Skeletal muscle tissue (tissue), 4 donors: Measurements from ENCODE around the gene TMEM132E. TPM values are rescaled to one million over a fixed set of nuclear protein-coding genes. Genes with fewer than 3 reads are reported as not detected.

Experiments
- H3K27ac ChIP-seq: one replicate; pipeline ENCODE4 v1.7.0; 2013; ENCODE audit warnings: mild to moderate bottlenecking, low read depth, low read length, inconsistent platforms
- H3K27me3 ChIP-seq, 3 donors: one replicate each; pipeline ENCODE4 v1.7.0; 2013; ENCODE audit warnings: low read length in 3 of 3; ENCODE audit not compliant: control insufficient read depth in 3 of 3, insufficient read depth in 3 of 3
- H3K36me3 ChIP-seq, 3 donors: one replicate each; pipeline ENCODE4 v1.7.0; 2013; ENCODE audit warnings: low read length in 3 of 3; ENCODE audit not compliant: control insufficient read depth in 3 of 3, insufficient read depth in 3 of 3
- H3K4me1 ChIP-seq, 3 donors: one replicate each; pipeline ENCODE4 v1.7.0; 2013; ENCODE audit warnings: low read length in 3 of 3, mild to moderate bottlenecking in 3 of 3; ENCODE audit not compliant: control insufficient read depth in 3 of 3, insufficient read depth in 3 of 3
- H3K4me3 ChIP-seq, 3 donors: one replicate each; pipeline ENCODE4 v1.7.0; 2013; ENCODE audit warnings: low read length in 3 of 3
- H3K9ac ChIP-seq, 3 donors: one replicate each; pipeline ENCODE4 v1.7.0; 2013; ENCODE audit warnings: low read length in 3 of 3, mild to moderate bottlenecking in 3 of 3, moderate library complexity in 2 of 3, low read depth in 1 of 3
- H3K9me3 ChIP-seq, 3 donors: one replicate each; pipeline ENCODE4 v1.7.0; 2013; ENCODE audit warnings: low read length in 3 of 3; ENCODE audit not compliant: control insufficient read depth in 3 of 3
- total RNA-seq: library from RNA; depleted of rRNA; stranded (reverse); fragments of >200 nt; gene quantifications from one replicate; pipeline ENCODE4 v1.2.3, GENCODE V29; 2014
- donor health status: Osteomylitis.

TMEM132E gene
- total RNA-seq, 1 donor from 2014 or later = 0.52 TPM

DNA sequence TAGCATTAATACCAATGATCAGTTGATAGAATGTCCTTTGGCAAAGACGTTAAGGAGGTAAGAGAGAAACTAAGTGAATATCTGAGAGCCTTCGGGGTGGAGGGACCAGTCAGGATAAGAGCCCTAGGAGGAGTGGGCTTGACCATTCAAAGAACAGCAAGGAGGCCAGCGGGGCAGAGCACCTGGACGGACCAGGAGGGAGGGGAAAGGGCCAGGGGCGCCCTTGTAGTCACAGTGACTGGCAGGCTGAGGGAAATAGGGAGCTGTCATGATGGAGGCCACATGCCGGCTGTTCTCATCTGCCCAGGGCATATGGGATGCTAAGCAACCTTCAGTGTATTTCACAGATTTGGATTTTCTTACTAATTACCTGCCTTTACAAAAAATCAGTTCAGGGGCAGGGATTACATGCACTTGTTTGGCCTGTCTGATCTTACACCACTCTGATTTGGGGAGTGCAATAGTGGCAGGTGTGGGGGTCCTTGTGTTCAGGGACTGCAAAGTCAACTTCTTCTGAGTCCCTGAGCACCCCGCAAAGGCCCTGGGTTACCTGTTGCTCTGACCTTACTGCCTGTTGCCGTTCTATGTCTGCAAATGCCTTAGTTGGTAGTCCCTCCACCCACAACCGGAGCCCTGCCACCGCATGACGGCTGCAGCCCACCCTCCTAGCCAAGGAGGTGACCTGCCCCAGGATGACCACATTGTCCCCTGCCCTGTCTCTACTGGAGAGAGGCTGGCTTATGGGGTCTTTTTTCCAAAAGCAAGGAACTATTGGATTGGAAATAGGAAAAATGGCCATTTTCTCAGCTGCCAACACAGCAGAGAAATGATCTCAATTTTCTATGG lies 10.0 kb downstream of the TMEM132E start:
- no peak overlapping the region for H3K4me3 ChIP-seq
- H3K9me3 ChIP-seq = no peaks in the 10 kb centered on the region
- no peak overlapping the region for H3K9ac ChIP-seq
- no peaks in the 10 kb centered on the region for H3K4me1 ChIP-seq
- no peaks in the 10 kb centered on the region for H3K36me3 ChIP-seq
- H3K27ac ChIP-seq = no peak overlapping the region
- peaks cover 45 to 70% (median 52%) of the 10 kb centered on the region in 3 donors for H3K27me3 ChIP-seq

- Histone ChIP-seq H3K4me3 (no peak overlapping the region), H3K9ac (no peak overlapping the region), H3K27ac (no peak overlapping the region), H3K36me3 (no peaks in the 10 kb centered on the region), H3K27me3 (peaks cover 31 to 67% (median 47%) of the 10 kb centered on the region in 3 donors), H3K9me3 (no peaks in the 10 kb centered on the region), H3K4me1 (no peaks in the 10 kb centered on the region)
These were observed 12.6 kb downstream of the TMEM132E start for GRCh38 chr17:34592002-34592401.

DNA sequence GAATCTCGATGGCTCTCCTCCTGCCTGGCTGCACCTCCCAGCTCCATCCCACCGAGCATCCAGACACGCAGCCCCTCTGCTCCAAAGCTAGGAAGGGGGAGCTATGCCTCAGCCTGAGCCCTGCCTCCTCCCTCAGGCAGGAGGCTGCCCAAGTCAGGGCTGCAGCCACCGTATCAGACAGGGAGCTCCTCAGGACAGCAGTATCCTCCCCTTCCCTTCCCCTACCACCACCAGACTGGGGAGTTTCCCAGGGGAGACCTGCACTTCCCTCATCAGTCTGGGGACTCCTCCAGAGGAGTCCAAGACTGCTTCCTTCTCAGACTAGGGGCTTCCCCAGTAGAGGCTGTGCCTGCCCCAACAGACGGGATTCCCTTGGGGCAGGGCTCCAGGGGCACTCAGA lies 17.5 kb downstream of the TMEM132E start:
- H3K27ac ChIP-seq = no peak overlapping the region
- no peak overlapping the region for H3K4me3 ChIP-seq
- H3K27me3 ChIP-seq = peaks cover 12 to 42% (median 31%) of the 10 kb centered on the region in 3 donors
- H3K36me3 ChIP-seq = no peaks in the 10 kb centered on the region
- no peaks in the 10 kb centered on the region for H3K9me3 ChIP-seq
- H3K4me1 ChIP-seq = no peaks in the 10 kb centered on the region
- H3K9ac ChIP-seq = no peak overlapping the region

DNA sequence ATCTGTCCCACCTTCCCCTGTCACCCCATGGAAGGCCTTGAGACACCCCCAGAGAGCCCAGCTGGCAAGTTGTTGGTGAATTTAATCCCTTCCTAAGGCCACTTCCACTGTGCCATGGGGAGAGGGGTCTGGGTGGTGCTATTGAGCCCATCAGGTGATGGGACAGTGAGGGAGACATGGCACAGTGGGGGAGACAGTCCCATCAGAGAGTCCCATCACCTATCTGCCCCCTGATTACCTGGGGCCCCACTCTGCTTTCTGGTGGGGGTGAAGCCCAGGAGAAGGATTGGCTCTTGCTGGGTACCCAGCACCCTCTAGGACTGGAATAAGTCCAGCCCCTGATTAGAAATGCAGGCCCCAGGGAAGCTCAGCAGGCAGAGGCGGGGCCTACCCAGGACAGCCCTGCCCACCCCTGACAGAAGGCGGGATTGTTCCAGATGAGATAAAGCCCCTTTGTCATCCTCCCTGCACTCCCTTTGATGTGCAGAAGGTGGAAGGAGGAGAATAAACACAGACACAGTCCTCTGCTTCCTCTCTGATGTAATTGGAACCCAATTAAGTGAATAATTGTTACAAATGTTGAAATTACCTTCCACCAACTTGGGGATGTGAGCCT lies 18.9 kb downstream of the TMEM132E start:
- peaks cover 11 to 34% (median 26%) of the 10 kb centered on the region in 3 donors for H3K27me3 ChIP-seq
- no peaks in the 10 kb centered on the region for H3K4me1 ChIP-seq
- H3K9me3 ChIP-seq = no peaks in the 10 kb centered on the region
- H3K27ac ChIP-seq = no peak overlapping the region
- no peak overlapping the region for H3K4me3 ChIP-seq
- no peak overlapping the region for H3K9ac ChIP-seq
- H3K36me3 ChIP-seq = no peaks in the 10 kb centered on the region

GRCh38 chr17:34601416-34601815 lies 22.0 kb downstream of the TMEM132E start:
- Histone ChIP-seq H3K36me3 (no peaks in the 10 kb centered on the region), H3K4me3 (no peak overlapping the region), H3K27me3 (peaks cover 0 to 22% (median 20%) of the 10 kb centered on the region in 3 donors), H3K9me3 (no peaks in the 10 kb centered on the region), H3K4me1 (no peaks in the 10 kb centered on the region), H3K9ac (no peak overlapping the region), H3K27ac (no peak overlapping the region)

DNA sequence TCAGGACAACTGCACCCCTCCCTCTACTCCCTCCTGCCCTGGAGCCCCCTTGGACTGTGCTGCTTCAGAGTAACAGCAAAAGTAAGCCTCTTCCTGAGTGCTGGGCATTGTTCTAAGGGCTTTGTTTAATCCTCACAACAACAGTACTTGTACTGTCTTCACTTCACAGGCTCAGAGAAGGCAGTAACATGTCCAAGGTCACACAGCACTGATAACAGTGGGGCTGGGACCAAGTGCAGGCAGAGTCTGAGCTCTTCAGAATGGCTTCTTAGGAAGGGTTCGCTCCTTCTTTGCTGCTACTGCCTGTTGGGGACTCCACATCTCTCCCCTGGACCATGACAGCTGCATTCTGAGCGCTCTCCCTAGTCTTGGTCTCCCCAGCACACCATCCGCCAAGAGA lies 24.6 kb downstream of the TMEM132E start:
- Histone ChIP-seq H3K27me3 (peaks cover 19 to 34% (median 22%) of the 10 kb centered on the region in 3 donors), H3K4me3 (no peak overlapping the region), H3K36me3 (no peaks in the 10 kb centered on the region), H3K9ac (no peak overlapping the region), H3K27ac (no peak overlapping the region), H3K4me1 (no peaks in the 10 kb centered on the region), H3K9me3 (no peaks in the 10 kb centered on the region)

DNA sequence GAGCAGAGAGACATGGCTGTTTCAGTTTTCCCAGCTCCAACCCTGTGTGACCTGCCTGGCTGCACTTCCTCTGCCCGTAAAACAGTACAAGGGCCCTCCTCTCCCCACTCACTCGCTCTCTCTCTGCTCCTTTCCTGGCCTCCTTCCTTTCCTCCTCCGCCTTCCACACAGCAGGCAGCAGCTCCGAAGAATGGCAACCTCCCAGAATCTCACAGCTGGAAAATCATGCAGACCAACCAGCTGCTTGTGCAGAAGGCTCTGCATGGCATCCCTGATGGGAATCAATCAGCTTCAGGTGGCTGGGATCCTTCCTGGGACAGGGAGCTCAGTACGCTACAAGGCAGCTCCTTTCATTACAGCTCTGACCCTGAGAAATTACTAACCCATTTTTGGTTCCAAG lies 27.4 kb downstream of the TMEM132E start:
- Histone ChIP-seq H3K27me3 (peaks cover 37 to 45% (median 42%) of the 10 kb centered on the region in 3 donors), H3K36me3 (no peaks in the 10 kb centered on the region), H3K4me1 (no peaks in the 10 kb centered on the region)

GRCh38 chr17:34607917-34608316 lies 28.5 kb downstream of the TMEM132E start:
- Histone ChIP-seq H3K9me3 (no peaks in the 10 kb centered on the region), H3K27ac (no peak overlapping the region), H3K27me3 (peaks cover 40 to 49% (median 47%) of the 10 kb centered on the region in 3 donors), H3K36me3 (no peaks in the 10 kb centered on the region), H3K9ac (no peak overlapping the region), H3K4me1 (no peaks in the 10 kb centered on the region), H3K4me3 (no peak overlapping the region)

More for the DNA sequence above, 27.4 kb downstream of the TMEM132E start:
- no peaks in the 10 kb centered on the region for H3K9me3 ChIP-seq
- no peak overlapping the region for H3K9ac ChIP-seq
- H3K27ac ChIP-seq = no peak overlapping the region
- H3K4me3 ChIP-seq = no peak overlapping the region

DNA sequence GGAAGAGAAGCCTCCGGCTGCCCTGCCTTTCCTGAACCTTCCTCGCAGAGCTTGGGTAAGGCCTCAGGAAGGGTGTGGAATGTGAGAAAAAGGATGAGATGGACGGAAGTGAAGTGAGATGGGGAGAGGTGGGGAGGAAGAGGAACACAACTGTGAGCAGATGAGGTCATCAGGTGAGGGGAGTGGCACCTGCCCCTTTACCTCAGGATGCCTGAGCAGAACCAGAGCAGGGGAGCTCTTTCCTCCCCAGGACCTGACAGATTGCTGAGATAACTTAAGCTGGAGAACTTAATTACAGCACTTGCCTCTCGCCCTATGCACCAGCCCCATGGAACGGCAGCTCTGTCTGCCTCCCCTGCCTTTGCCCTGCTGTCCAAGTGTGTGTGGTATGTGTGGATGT lies 29.8 kb downstream of the TMEM132E start:
- H3K9me3 ChIP-seq = no peaks in the 10 kb centered on the region

GRCh38 chr17:34610039-34610438 lies 30.7 kb downstream of the TMEM132E start:
- peaks cover 44 to 62% (median 47%) of the 10 kb centered on the region in 3 donors for H3K27me3 ChIP-seq
- no peak overlapping the region for H3K9ac ChIP-seq
- no peaks in the 10 kb centered on the region for H3K9me3 ChIP-seq

More for the DNA sequence above, 29.8 kb downstream of the TMEM132E start:
- Histone ChIP-seq H3K4me1 (no peaks in the 10 kb centered on the region), H3K36me3 (no peaks in the 10 kb centered on the region), H3K27ac (no peak overlapping the region), H3K4me3 (no peak overlapping the region), H3K9ac (no peak overlapping the region), H3K27me3 (peaks cover 44 to 56% (median 47%) of the 10 kb centered on the region in 3 donors)

More at GRCh38 chr17:34610039-34610438, 30.7 kb downstream of the TMEM132E start:
- Histone ChIP-seq H3K27ac (no peak overlapping the region), H3K4me3 (no peak overlapping the region), H3K4me1 (no peaks in the 10 kb centered on the region), H3K36me3 (no peaks in the 10 kb centered on the region)
